CD14-positive monocyte (primary cell): ENCODE measurements around the gene RPL18. TPM values are rescaled to one million over a fixed set of nuclear protein-coding genes. Genes with fewer than 3 reads are reported as not detected.

Experiments used
- DNase-seq, 3 donors: peaks; one replicate each; pipeline ENCODE4 v3.0.0-alpha.2; 2011 to 2022
- H2AFZ ChIP-seq: 2 replicates; pipeline ENCODE4 v1.6.0; 2012; ENCODE audit warnings: mild to moderate bottlenecking, low read depth, low read length, inconsistent platforms; ENCODE audit not compliant: insufficient read depth, poor library complexity, severe bottlenecking
- H3K27ac ChIP-seq, 2 donors: 1 replicate in 1 of 2; 2 replicates in 1 of 2; pipeline ENCODE4 v1.5.1; 2012 to 2013; ENCODE audit warnings: low read length in 2 of 2, control low read depth in 1 of 2, inconsistent platforms in 1 of 2, low read depth in 1 of 2, mild to moderate bottlenecking in 1 of 2
- H3K27me3 ChIP-seq, 2 donors: one replicate each; pipeline versions ENCODE4 v1.6.0 to v1.6.1; 2011 to 2013; ENCODE audit warnings: low read length in 2 of 2; ENCODE audit not compliant: control insufficient read depth in 2 of 2, insufficient read depth in 2 of 2
- H3K36me3 ChIP-seq, 2 donors: replicated peaks in 1 of 2; 1 replicate in 1 of 2; 2 replicates in 1 of 2; pipeline versions ENCODE4 v1.5.1 to v1.6.1; 2012 to 2013; ENCODE audit warnings: low read length in 2 of 2, control low read depth in 1 of 2, inconsistent platforms in 1 of 2, mild to moderate bottlenecking in 1 of 2; ENCODE audit not compliant: insufficient read depth in 2 of 2, control insufficient read depth in 1 of 2
- H3K4me1 ChIP-seq, 2 donors: 1 replicate in 1 of 2; 2 replicates in 1 of 2; pipeline versions ENCODE4 v1.5.1 to v1.6.1; 2012 to 2013; ENCODE audit warnings: low read length in 2 of 2, control low read depth in 1 of 2, inconsistent platforms in 1 of 2, mild to moderate bottlenecking in 1 of 2, moderate library complexity in 1 of 2; ENCODE audit not compliant: insufficient read depth in 2 of 2, control insufficient read depth in 1 of 2
- H3K4me2 ChIP-seq: replicated peaks from 2 replicates; pipeline ENCODE3; 2012; ENCODE audit warnings: low read length, moderate library complexity, mild to moderate bottlenecking; ENCODE audit not compliant: poor library complexity, severe bottlenecking; ENCODE audit errors: extremely low read depth
- H3K4me3 ChIP-seq, 3 experiments: fragments of 200-600 bp in 1 of 3; sonication (generic) in 1 of 3; replicated peaks in 1 of 3; 1 replicate in 2 of 3; 2 replicates in 1 of 3; pipeline ENCODE4 v1.5.1; 2011 to 2013; ENCODE audit warnings: low read length in 3 of 3, mild to moderate bottlenecking in 3 of 3, control low read depth in 2 of 3, low read depth in 2 of 3, inconsistent platforms in 1 of 3, moderate library complexity in 1 of 3
- H3K79me2 ChIP-seq: 2 replicates; pipeline ENCODE4 v1.6.0; 2012; ENCODE audit warnings: mild to moderate bottlenecking, control low read depth, inconsistent platforms, low read length, moderate library complexity; ENCODE audit not compliant: insufficient read depth
- H3K9ac ChIP-seq: 2 replicates; pipeline ENCODE4 v1.6.0; 2017; ENCODE audit warnings: low read length, mild to moderate bottlenecking; ENCODE audit not compliant: insufficient read depth, poor library complexity, severe bottlenecking
- H3K9me3 ChIP-seq, 2 donors: replicated peaks in 1 of 2; 1 replicate in 1 of 2; 2 replicates in 1 of 2; pipeline versions ENCODE4 v1.5.1 to v1.6.1; 2012 to 2013; ENCODE audit warnings: low read length in 2 of 2, control low read depth in 1 of 2; ENCODE audit not compliant: control insufficient read depth in 1 of 2, insufficient read depth in 1 of 2
- H4K20me1 ChIP-seq: 2 replicates; pipeline ENCODE4 v1.6.0; 2012; ENCODE audit warnings: mild to moderate bottlenecking, low read length, control low read depth, moderate library complexity; ENCODE audit not compliant: insufficient read depth
- H3K27ac Mint-ChIP-seq, 7 donors: one replicate each; pipeline ENCODE4 v1.8.0; 2020; ENCODE audit warnings: mild to moderate bottlenecking in 7 of 7, mixed read lengths in 7 of 7, moderate library complexity in 6 of 7, inconsistent platforms in 2 of 7
- H3K27me3 Mint-ChIP-seq, 3 donors: one replicate each; pipeline ENCODE4 v1.8.0; 2021 to 2022; ENCODE audit warnings: low read depth in 3 of 3, mild to moderate bottlenecking in 3 of 3, mixed read lengths in 3 of 3, moderate library complexity in 3 of 3, inconsistent platforms in 1 of 3
- H3K36me3 Mint-ChIP-seq, 2 donors: one replicate each; pipeline ENCODE4 v1.8.0; 2020; ENCODE audit warnings: mixed read lengths in 2 of 2, inconsistent platforms in 1 of 2, mild to moderate bottlenecking in 1 of 2
- H3K4me1 Mint-ChIP-seq: one replicate; pipeline ENCODE4 v1.8.0; 2020; ENCODE audit warnings: mild to moderate bottlenecking, mixed read lengths
- H3K4me3 Mint-ChIP-seq, 2 donors: one replicate each; pipeline ENCODE4 v1.8.0; 2020; ENCODE audit warnings: mild to moderate bottlenecking in 2 of 2, mixed read lengths in 2 of 2, moderate library complexity in 1 of 2
- H3K9me3 Mint-ChIP-seq, 7 donors: one replicate each; pipeline ENCODE4 v1.8.0; 2020 to 2022; ENCODE audit warnings: mixed read lengths in 7 of 7, mild to moderate bottlenecking in 6 of 7, moderate library complexity in 6 of 7, inconsistent platforms in 2 of 7
- CTCF ChIP-seq: fragments of 200-600 bp; IDR thresholded peaks from one replicate; pipeline ENCODE4 v1.8.0; 2022; ENCODE audit warnings: antibody characterized with exemption, mild to moderate bottlenecking
- WGBS: methylation state at CpG from one replicate; pipeline ENCODE4 v1.1.5; 2013; ENCODE audit warnings: missing lambda C conversion rate; ENCODE audit not compliant: insufficient coverage; 5-methylcytosine and 5-hydroxymethylcytosine counted together
- intact Hi-C, 2 donors: fragments of 100-400 bp; cut with micrococcal nuclease; formaldehyde crosslinking; loops; one replicate each; pipeline versions ENCODE4 v1.15.0 to v1.15.1; 2023
- polyA plus RNA-seq, 3 donors: library from polyadenylated mRNA; depleted of rRNA in 1 of 3; unstranded in 2 of 3; stranded (reverse) in 1 of 3; fragments of 300-500 nt in 2 of 3; fragments of >200 nt in 1 of 3; fragmentation: Illumina TruSeq in 2 of 3; gene quantifications; 1 replicate in 2 of 3; 2 replicates in 1 of 3; pipeline ENCODE4 v1.2.3, GENCODE V29; 2012 to 2021

The RPL18 gene
- polyA plus RNA-seq, 3 donors, result 803 to 1,540 (median 892) TPM

- WGBS, result under 1% methylated on average over 21 of the region's 33 CpGs
- H3K27me3 ChIP-seq, result peaks cover 0 to 10% of the 10 kb centered on the region in 2 donors
These were observed 27.2 kb upstream of the RPL18 start, which contains the start of gene CA11 for GRCh38 chr19:48646001-48646721. Gene CA11, minus strand, starts transcription at chr19:48646187. Its CDS starts 555 bp downstream, at chr19:48645632.

More at GRCh38 chr19:48646001-48646721, 27.2 kb upstream of the RPL18 start, which contains the start of gene CA11:
- Mint-ChIP-seq H3K4me1 (peaks cover 44% of the 10 kb centered on the region), H3K27ac (peak within 1 kb of the TSS; percentile 15 to 80 (median 66)), H3K36me3 (peaks cover 0 to 6% of the 10 kb centered on the region in 2 donors), H3K27me3 (peaks cover 11 to 28% (median 25%) of the 10 kb centered on the region in 3 donors), H3K9me3 (peaks cover 0 to 3% (median 0%) of the 10 kb centered on the region in 7 donors), H3K4me3 (peak within 1 kb of the TSS; percentile 76 to 94)
- Histone ChIP-seq H3K4me3 (peak within 1 kb of the TSS; percentile 33 to 75 (median 37)), H4K20me1 (no peaks in the 10 kb centered on the region), H3K36me3 (no peaks in the 10 kb centered on the region), H2AFZ (peak within 1 kb of the TSS; percentile 83), H3K4me1 (peaks cover 30 to 44% of the 10 kb centered on the region in 2 donors), H3K9ac (peak within 1 kb of the TSS; percentile 33), H3K79me2 (no peaks in the 10 kb centered on the region), H3K4me2 (peak within 1 kb of the TSS; percentile 91), H3K9me3 (no peaks in the 10 kb centered on the region), H3K27ac (no peak within 1 kb of the TSS)
- intact Hi-C loops, result loop anchor here (1.0 to 10.0 kb wide), 6 partner anchors 29 to 191 kb away; partner anchors contain the start of genes HSD17B14 (in 2 of the 2) and MAMSTR (in 1 of the 2)
- peak; percentile 73 to 83 (median 83) for DNase-seq
- peak; percentile 88 for TF ChIP-seq CTCF
